ENCODE data around the gene PDS5B. TPM values are rescaled to one million over a fixed set of nuclear protein-coding genes. Genes with fewer than 3 reads are reported as not detected.

The PDS5B gene
- total RNA-seq, 2 donors from 2014 or later, result 14.7 to 16.2 TPM

- Histone ChIP-seq H3K36me3 (no peaks in the 10 kb centered on the region), H3K9me3 (no peaks in the 10 kb centered on the region), H3K4me1 (no peaks in the 10 kb centered on the region), H3K27me3 (no peaks in the 10 kb centered on the region), H3K4me3 (no peak overlapping the region), H3K27ac (no peak overlapping the region)
- TF ChIP-seq CTCF (IDR thresholded peaks at IDR 0.05), result no peak
- no peak for DNase-seq (ENCODE audit: low spot score)
These were observed 24.7 kb downstream of the PDS5B start for GRCh38 chr13:32610977-32611376.

GRCh38 chr13:32616883-32617511 lies 30.7 kb downstream of the PDS5B start:
- peaks cover 0 to 3% of the 10 kb centered on the region in 2 donors for H3K9me3 ChIP-seq

GRCh38 chr13:32622827-32623226 lies 36.6 kb downstream of the PDS5B start:
- H3K27me3 ChIP-seq, result no peaks in the 10 kb centered on the region
- no peak for DNase-seq (ENCODE audit: low spot score)
- H3K27ac ChIP-seq, result no peak overlapping the region
- peaks cover 0 to 17% of the 10 kb centered on the region in 2 donors for H3K9me3 ChIP-seq
- no peaks in the 10 kb centered on the region for H3K36me3 ChIP-seq
- H3K4me3 ChIP-seq, result no peak overlapping the region
- no peak for TF ChIP-seq CTCF (IDR thresholded peaks at IDR 0.05)
- H3K4me1 ChIP-seq, result peaks cover 0 to 6% of the 10 kb centered on the region in 2 donors

More at GRCh38 chr13:32616883-32617511, 30.7 kb downstream of the PDS5B start:
- Histone ChIP-seq H3K4me1 (no peaks in the 10 kb centered on the region), H3K27ac (no peak overlapping the region), H3K27me3 (no peaks in the 10 kb centered on the region), H3K4me3 (no peak overlapping the region), H3K36me3 (no peaks in the 10 kb centered on the region)
- no peak for DNase-seq (ENCODE audit: low spot score)
- no peak for TF ChIP-seq CTCF (IDR thresholded peaks at IDR 0.05)

GRCh38 chr13:32624441-32624840 lies 38.2 kb downstream of the PDS5B start:
- H3K36me3 ChIP-seq, result no peaks in the 10 kb centered on the region
- no peak overlapping the region for H3K27ac ChIP-seq
- no peak overlapping the region for H3K4me3 ChIP-seq
- DNase-seq (ENCODE audit: low spot score), result no peak
- TF ChIP-seq CTCF (IDR thresholded peaks at IDR 0.05), result no peak
- peaks cover 0 to 6% of the 10 kb centered on the region in 2 donors for H3K4me1 ChIP-seq
- H3K27me3 ChIP-seq, result no peaks in the 10 kb centered on the region
- H3K9me3 ChIP-seq, result peaks cover 0 to 17% of the 10 kb centered on the region in 2 donors

GRCh38 chr13:32627793-32628192 lies 41.5 kb downstream of the PDS5B start:
- no peaks in the 10 kb centered on the region for H3K27me3 ChIP-seq
- peaks cover 0 to 12% of the 10 kb centered on the region in 2 donors for H3K4me1 ChIP-seq
- no peaks in the 10 kb centered on the region for H3K36me3 ChIP-seq
- no peak overlapping the region for H3K27ac ChIP-seq
- no peak overlapping the region for H3K4me3 ChIP-seq
- H3K9me3 ChIP-seq, result peaks cover 0 to 6% of the 10 kb centered on the region in 2 donors
- DNase-seq (ENCODE audit: low spot score), result no peak
- TF ChIP-seq CTCF (IDR thresholded peaks at IDR 0.05), result no peak

- DNase-seq (ENCODE audit: low spot score), result no peak
- Histone ChIP-seq H3K36me3 (no peaks in the 10 kb centered on the region), H3K9me3 (no peaks in the 10 kb centered on the region), H3K4me3 (no peak overlapping the region), H3K27me3 (no peaks in the 10 kb centered on the region), H3K4me1 (peaks cover 0 to 12% of the 10 kb centered on the region in 2 donors), H3K27ac (no peak overlapping the region)
- TF ChIP-seq CTCF (IDR thresholded peaks at IDR 0.05), result no peak
These were observed 43.1 kb downstream of the PDS5B start for GRCh38 chr13:32629313-32629712.
